ENCODE results near the gene ASTN2. TPM values are rescaled to one million over a fixed set of nuclear protein-coding genes. Genes with fewer than 3 reads are reported as not detected.

Gene ASTN2
- total and polyA plus RNA-seq, 2 experiments from 2014 or later: 7.0 to 24.6 TPM

- TF ChIP-seq ZNF462 (CRISPR knock-in tag; IDR thresholded peaks at IDR 0.05): no peak
Measured at GRCh38 chr9:117437283-117437682, 22.4 kb upstream of the ASTN2 start (continued).

GRCh38 chr9:117435630-117436261 lies 20.9 kb upstream of the ASTN2 start:
- H3K9me2 ChIP-seq (ENCODE audit: insufficient read depth): 0 out of 2 replicates have a peak, but pooled peaks cover 4% of the 10 kb centered on the region
- H3K4me3 Mint-ChIP-seq: no peak overlapping the region
- no peaks in the 10 kb centered on the region for H4K20me1 ChIP-seq (replicated peaks; ENCODE audit: insufficient read depth)
- no peak for DNase-seq (ENCODE audit: low spot score)
- no peaks in the 10 kb centered on the region for H3K27me3 ChIP-seq (ENCODE audit: insufficient read depth)
- H3K36me3 ChIP-seq (ENCODE audit: insufficient read depth): no peaks in the 10 kb centered on the region
- H3K4me3 ChIP-seq: no peak overlapping the region
- H3K79me2 ChIP-seq (replicated peaks; ENCODE audit: insufficient read depth): no peaks in the 10 kb centered on the region
- peaks cover 32% of the 10 kb centered on the region for H3K4me1 Mint-ChIP-seq
- no peaks in the 10 kb centered on the region for H3F3A ChIP-seq (replicated peaks; ENCODE audit: low read depth)
- H3K27ac Mint-ChIP-seq: no peak overlapping the region
- no peak overlapping the region for H3K4me2 ChIP-seq
- no peak for TF ChIP-seq ZNF331 (CRISPR knock-in tag; IDR thresholded peaks at IDR 0.05; ENCODE audit: low read depth)
- TF ChIP-seq CTCF (conservative IDR thresholded peaks at IDR 0.05; ENCODE audit: low read depth in 2 of 2): no peak
- TF ChIP-seq ZNF114 (CRISPR knock-in tag; IDR thresholded peaks at IDR 0.05): no peak
- TF ChIP-seq POLR2AphosphoS5 (IDR thresholded peaks at IDR 0.05; ENCODE audit: low read depth): no peak
- TF ChIP-seq EZH2 (IDR thresholded peaks at IDR 0.05; ENCODE audit: low read depth, unreplicated experiment): no peak
- H3K4me1 ChIP-seq (ENCODE audit: insufficient read depth): peaks cover 33% of the 10 kb centered on the region
- H2AFZ ChIP-seq: no peak overlapping the region
- H3K27ac ChIP-seq (ENCODE audit: low read depth): no peak overlapping the region
- no peaks in the 10 kb centered on the region for H3K27me3 Mint-ChIP-seq (ENCODE audit: insufficient read depth, low read depth, poor library complexity)
- ATAC-seq: no peak
- 0 out of 3 replicates have a peak, but pooled peaks cover 3% of the 10 kb centered on the region for H3K9me3 Mint-ChIP-seq
- no peaks in the 10 kb centered on the region for H3K36me3 Mint-ChIP-seq (ENCODE audit: low read depth)

Measured in GM23338 (cell line).